H1 (cell line): Measurements from ENCODE around the gene RBM47.

Experiments used
- ATF3 ChIP-seq: IDR thresholded peaks from 2 replicates; pipeline ENCODE4 v1.6.1; 2011; ENCODE audit warnings: low read depth, mild to moderate bottlenecking, low read length; ENCODE audit not compliant: insufficient read depth
- CEBPB ChIP-seq: IDR thresholded peaks from 2 replicates; pipeline ENCODE4 v1.6.1; 2012; ENCODE audit warnings: low read depth, low read length
- EP300 ChIP-seq, 2 experiments: IDR thresholded peaks; 1 replicate in 1 of 2; 2 replicates in 1 of 2; pipeline ENCODE4 v1.6.1; 2011 to 2012; ENCODE audit warnings: low read depth in 2 of 2, low read length in 2 of 2, mild to moderate bottlenecking in 2 of 2, borderline replicate concordance in 1 of 2, inconsistent platforms in 1 of 2, moderate library complexity in 1 of 2
- KDM4A ChIP-seq: IDR thresholded peaks from one replicate; pipeline ENCODE4 v1.7.1; 2012; ENCODE audit warnings: low read depth, mild to moderate bottlenecking, moderate library complexity, low read length, inconsistent platforms; ENCODE audit not compliant: severe bottlenecking
- MAX ChIP-seq: IDR thresholded peaks from 2 replicates; pipeline ENCODE4 v1.6.1; 2012; ENCODE audit warnings: inconsistent platforms
- RNF2 ChIP-seq: fragments of 200-900, 300-1000 bp; sonication (generic); IDR thresholded peaks from 2 replicates; pipeline ENCODE4 v1.7.1; 2016; ENCODE audit warnings: borderline replicate concordance, low read depth, mild to moderate bottlenecking, antibody characterized with exemption, low read length; ENCODE audit not compliant: poor library complexity, severe bottlenecking; ENCODE audit errors: missing control alignments
- TF ChIP-seq, protein P1 (sequence below), 3 experiments: IDR thresholded peaks; 1 replicate in 2 of 3; 2 replicates in 1 of 3; pipeline versions ENCODE4 v1.5.1 to v1.6.1; 2011; ENCODE audit warnings: low read length in 3 of 3, mild to moderate bottlenecking in 3 of 3, inconsistent platforms in 2 of 3, low read depth in 1 of 3, moderate library complexity in 1 of 3; ENCODE audit not compliant: insufficient read depth in 1 of 3; ENCODE audit errors: control extremely low read depth in 1 of 3

DNA sequence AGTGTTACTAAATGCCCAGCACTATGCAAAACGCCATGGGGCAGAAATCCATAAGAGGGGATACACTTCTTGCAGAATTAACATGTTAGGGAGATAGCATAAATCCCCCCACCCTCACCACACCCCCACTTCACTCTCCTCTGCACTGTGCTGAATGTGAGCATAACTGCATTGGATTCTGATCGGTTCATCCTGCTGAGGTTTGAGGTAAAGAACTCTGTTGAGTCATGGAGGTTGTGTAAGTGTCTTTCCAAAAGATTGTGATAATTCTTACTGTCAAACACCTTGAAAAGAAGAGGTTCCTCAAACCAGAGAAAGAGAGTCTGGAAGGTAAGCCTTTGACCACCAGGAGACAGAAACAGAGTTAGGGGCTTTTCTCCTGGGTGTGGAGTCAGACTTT is 43.6 kb downstream of the RBM47 start:
- TF ChIP-seq RNF2, result no peak
- no peak for TF ChIP-seq CEBPB
- no peak for TF ChIP-seq ATF3
- TF ChIP-seq EP300 (IDR thresholded peaks at IDR 0.05; ENCODE audit: borderline replicate concordance in 1 of 2, low read depth in 2 of 2, low read length in 2 of 2), result no peak
- TF ChIP-seq, protein P1, sequence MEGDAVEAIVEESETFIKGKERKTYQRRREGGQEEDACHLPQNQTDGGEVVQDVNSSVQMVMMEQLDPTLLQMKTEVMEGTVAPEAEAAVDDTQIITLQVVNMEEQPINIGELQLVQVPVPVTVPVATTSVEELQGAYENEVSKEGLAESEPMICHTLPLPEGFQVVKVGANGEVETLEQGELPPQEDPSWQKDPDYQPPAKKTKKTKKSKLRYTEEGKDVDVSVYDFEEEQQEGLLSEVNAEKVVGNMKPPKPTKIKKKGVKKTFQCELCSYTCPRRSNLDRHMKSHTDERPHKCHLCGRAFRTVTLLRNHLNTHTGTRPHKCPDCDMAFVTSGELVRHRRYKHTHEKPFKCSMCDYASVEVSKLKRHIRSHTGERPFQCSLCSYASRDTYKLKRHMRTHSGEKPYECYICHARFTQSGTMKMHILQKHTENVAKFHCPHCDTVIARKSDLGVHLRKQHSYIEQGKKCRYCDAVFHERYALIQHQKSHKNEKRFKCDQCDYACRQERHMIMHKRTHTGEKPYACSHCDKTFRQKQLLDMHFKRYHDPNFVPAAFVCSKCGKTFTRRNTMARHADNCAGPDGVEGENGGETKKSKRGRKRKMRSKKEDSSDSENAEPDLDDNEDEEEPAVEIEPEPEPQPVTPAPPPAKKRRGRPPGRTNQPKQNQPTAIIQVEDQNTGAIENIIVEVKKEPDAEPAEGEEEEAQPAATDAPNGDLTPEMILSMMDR (IDR thresholded peaks at IDR 0.05; ENCODE audit: control extremely low read depth in 1 of 3, insufficient read depth in 1 of 3, low read depth in 1 of 3, low read length in 3 of 3), result no peak
- no peak for TF ChIP-seq KDM4A
- no peak for TF ChIP-seq MAX
